IPS-NIHi7 (cell line): Measurements from ENCODE around the gene TDP2.
"Not testable (repeated sequence)": the region's sequence is repeated elsewhere in the genome, so short reads cannot be mapped to it uniquely, and the experiment has no call there.

Experiments
- DNase-seq: peaks from one replicate; pipeline ENCODE4 v3.0.0; 2012; ENCODE audit warnings: mixed read lengths; ENCODE audit errors: extremely low spot score

The TDP2 gene

GRCh38 chr6:24648276-24648675, 18.4 kb downstream of the TDP2 start:
- DNase-seq = no peak

- DNase-seq = no peak
These were observed 19.9 kb downstream of the TDP2 start for GRCh38 chr6:24646771-24647170.

- DNase-seq = no peak
These were observed 22.3 kb downstream of the TDP2 start for GRCh38 chr6:24644377-24644776.

- no peak for DNase-seq
These were observed 22.8 kb downstream of the TDP2 start for GRCh38 chr6:24643920-24644319.

GRCh38 chr6:24642061-24642460, 24.6 kb downstream of the TDP2 start:
- no peak for DNase-seq

- DNase-seq = not testable (repeated sequence)
These were observed 26.1 kb downstream of the TDP2 start for GRCh38 chr6:24640631-24641030.

GRCh38 chr6:24640166-24640565, 26.5 kb downstream of the TDP2 start:
- DNase-seq = no peak

- DNase-seq = no peak
These were observed 30.0 kb downstream of the TDP2 start for GRCh38 chr6:24636681-24637080.

- no peak for DNase-seq
These were observed 34.1 kb downstream of the TDP2 start for GRCh38 chr6:24632573-24632972.

GRCh38 chr6:24631671-24632070, 35.0 kb downstream of the TDP2 start:
- DNase-seq = no peak

GRCh38 chr6:24630856-24631505, 35.7 kb downstream of the TDP2 start:
- peak; percentile 34 for DNase-seq

GRCh38 chr6:24621626-24622289, 44.9 kb downstream of the TDP2 start:
- no peak for DNase-seq

- DNase-seq = no peak
These were observed 46.1 kb downstream of the TDP2 start for GRCh38 chr6:24620637-24621036.

GRCh38 chr6:24619661-24620060, 47.0 kb downstream of the TDP2 start:
- DNase-seq = no peak

- no peak for DNase-seq
These were observed 52.1 kb downstream of the TDP2 start for GRCh38 chr6:24614648-24615047.

GRCh38 chr6:24614043-24614420, 52.7 kb downstream of the TDP2 start:
- DNase-seq = no peak

- DNase-seq = no peak
These were observed 53.2 kb downstream of the TDP2 start for GRCh38 chr6:24613361-24614042.

GRCh38 chr6:24610672-24611071, 56.0 kb downstream of the TDP2 start:
- DNase-seq = no peak

- DNase-seq = no peak
These were observed 59.2 kb downstream of the TDP2 start for GRCh38 chr6:24607310-24608105.

GRCh38 chr6:24606200-24606930, 60.3 kb downstream of the TDP2 start:
- DNase-seq = no peak

- no peak for DNase-seq
These were observed 63.5 kb downstream of the TDP2 start for GRCh38 chr6:24603241-24603640.

- DNase-seq = peak; percentile 55
These were observed 65.8 kb downstream of the TDP2 start for GRCh38 chr6:24600903-24601302.
